ENCODE results near the gene PCDH18.
A peak's percentile ranks its signal among the peaks of the same experiment; 100 is the strongest.
"Not testable (repeated sequence)": the region's sequence is repeated elsewhere in the genome, so short reads cannot be mapped to it uniquely, and the experiment has no call there.

PCDH18 gene

GRCh38 chr4:137531986-137532868 is at the start of gene PCDH18:
Gene PCDH18 (minus strand): TSS chr4:137532494. CDS start chr4:137532088, 406 bp downstream.
- peak; percentile 98 for DNase-seq

GRCh38 chr4:137576446-137576845 is 44.2 kb upstream of the PCDH18 start:
- DNase-seq = no peak

- DNase-seq = no peak
Measured at GRCh38 chr4:137572647-137573046, 40.4 kb upstream of the PCDH18 start.

- DNase-seq = no peak
Measured at GRCh38 chr4:137572163-137572562, 39.9 kb upstream of the PCDH18 start.

GRCh38 chr4:137559801-137560200 is 27.5 kb upstream of the PCDH18 start:
- DNase-seq = no peak

- no peak for DNase-seq
Measured at GRCh38 chr4:137558951-137559350, 26.7 kb upstream of the PCDH18 start.

GRCh38 chr4:137545461-137545861 is 13.2 kb upstream of the PCDH18 start:
- no peak for DNase-seq

GRCh38 chr4:137543648-137544047 is 11.4 kb upstream of the PCDH18 start:
- no peak for DNase-seq

GRCh38 chr4:137543198-137543597 is 10.9 kb upstream of the PCDH18 start:
- no peak for DNase-seq

GRCh38 chr4:137541876-137542646 is 9.8 kb upstream of the PCDH18 start:
- DNase-seq = no peak

GRCh38 chr4:137541181-137541580 is 8.9 kb upstream of the PCDH18 start:
- no peak for DNase-seq

- no peak for DNase-seq
Measured at GRCh38 chr4:137540356-137540755, 8.1 kb upstream of the PCDH18 start.

GRCh38 chr4:137538526-137538925 is 6.2 kb upstream of the PCDH18 start:
- DNase-seq = no peak

GRCh38 chr4:137537807-137538206 is 5.5 kb upstream of the PCDH18 start:
- DNase-seq = not testable (repeated sequence)

- no peak for DNase-seq
Measured at GRCh38 chr4:137536789-137537561, 4.7 kb upstream of the PCDH18 start.

- DNase-seq = no peak
Measured at GRCh38 chr4:137535718-137536117, 3.4 kb upstream of the PCDH18 start.

GRCh38 chr4:137534516-137534915 is 2.2 kb upstream of the PCDH18 start:
- DNase-seq = no peak

- DNase-seq = no peak
Measured at GRCh38 chr4:137533855-137534254, 1.6 kb upstream of the PCDH18 start.

- DNase-seq = no peak
Measured at GRCh38 chr4:137532869-137533236, 559 bp upstream of the PCDH18 start.

- peak; percentile 58 for DNase-seq
Measured at GRCh38 chr4:137531168-137531985, 917 bp downstream of the PCDH18 start.

- no peak for DNase-seq
Measured at GRCh38 chr4:137530176-137530575, 2.1 kb downstream of the PCDH18 start.

- no peak for DNase-seq
Measured at GRCh38 chr4:137529432-137529831, 2.9 kb downstream of the PCDH18 start.

Measured in femur (tissue), 1 donor.